Prostate gland (tissue), 2 donors: Measurements from ENCODE around the gene SLC5A10.
"Not testable (repeated sequence)": the region's sequence is repeated elsewhere in the genome, so short reads cannot be mapped to it uniquely, and the experiment has no call there.

Experiments
- POLR2A ChIP-seq: fragments of 450-650 bp; IDR thresholded peaks from one replicate; pipeline ENCODE4 v1.6.1; 2016; ENCODE audit warnings: antibody characterized with exemption, mild to moderate bottlenecking
- POLR2AphosphoS5 ChIP-seq: sonication (generic); formaldehyde crosslinking; IDR thresholded peaks from one replicate; pipeline ENCODE4 v1.6.1; 2017; ENCODE audit warnings: antibody characterized with exemption
- TF ChIP-seq, protein P1 (sequence below), 4 experiments: fragments of 200-600 bp in 2 of 4; fragments of 450-650 bp in 2 of 4; sonication (generic) in 2 of 4; IDR thresholded peaks; 1 replicate in 3 of 4; 2 replicates in 1 of 4; pipeline ENCODE4 v1.5.1; 2016 to 2019; ENCODE audit warnings: antibody characterized with exemption in 4 of 4, mild to moderate bottlenecking in 2 of 4, moderate library complexity in 2 of 4

DNA sequence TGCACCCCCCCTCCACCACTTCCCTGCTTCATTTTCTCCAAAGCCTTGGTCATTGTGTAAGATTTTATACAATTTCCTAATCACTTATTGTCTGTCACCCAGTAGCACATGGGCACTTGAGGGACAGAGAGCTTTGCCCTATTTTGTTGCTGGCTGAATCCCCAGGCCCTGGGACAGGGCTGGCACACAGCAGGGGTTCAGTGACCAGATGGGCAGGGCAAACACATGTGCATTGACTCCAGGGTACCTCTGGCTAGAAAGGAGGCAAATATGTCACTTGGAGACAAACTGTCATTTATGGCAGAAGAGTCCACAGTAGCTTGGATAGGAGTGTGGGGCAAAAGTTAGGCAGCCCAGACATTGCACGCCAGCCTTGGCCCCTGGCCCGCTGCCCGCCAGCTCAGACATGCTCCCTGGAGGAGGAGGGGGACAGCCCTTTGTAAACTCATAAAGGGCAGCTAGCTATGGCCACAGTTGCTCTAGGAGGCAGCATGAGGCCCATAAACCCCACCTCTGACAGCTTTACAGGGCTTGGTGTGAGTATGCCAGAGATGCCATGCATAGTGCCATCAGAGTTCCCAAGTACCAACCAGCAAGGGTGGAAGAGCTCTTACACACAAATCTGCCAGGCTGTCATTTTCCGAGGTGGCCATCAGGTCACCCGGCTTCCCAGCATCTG lies 78.9 kb downstream of the SLC5A10 start:
- TF ChIP-seq POLR2A, POLR2AphosphoS5: not testable (repeated sequence)
- TF ChIP-seq, protein P1, sequence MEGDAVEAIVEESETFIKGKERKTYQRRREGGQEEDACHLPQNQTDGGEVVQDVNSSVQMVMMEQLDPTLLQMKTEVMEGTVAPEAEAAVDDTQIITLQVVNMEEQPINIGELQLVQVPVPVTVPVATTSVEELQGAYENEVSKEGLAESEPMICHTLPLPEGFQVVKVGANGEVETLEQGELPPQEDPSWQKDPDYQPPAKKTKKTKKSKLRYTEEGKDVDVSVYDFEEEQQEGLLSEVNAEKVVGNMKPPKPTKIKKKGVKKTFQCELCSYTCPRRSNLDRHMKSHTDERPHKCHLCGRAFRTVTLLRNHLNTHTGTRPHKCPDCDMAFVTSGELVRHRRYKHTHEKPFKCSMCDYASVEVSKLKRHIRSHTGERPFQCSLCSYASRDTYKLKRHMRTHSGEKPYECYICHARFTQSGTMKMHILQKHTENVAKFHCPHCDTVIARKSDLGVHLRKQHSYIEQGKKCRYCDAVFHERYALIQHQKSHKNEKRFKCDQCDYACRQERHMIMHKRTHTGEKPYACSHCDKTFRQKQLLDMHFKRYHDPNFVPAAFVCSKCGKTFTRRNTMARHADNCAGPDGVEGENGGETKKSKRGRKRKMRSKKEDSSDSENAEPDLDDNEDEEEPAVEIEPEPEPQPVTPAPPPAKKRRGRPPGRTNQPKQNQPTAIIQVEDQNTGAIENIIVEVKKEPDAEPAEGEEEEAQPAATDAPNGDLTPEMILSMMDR (IDR thresholded peaks at IDR 0.05): not testable (repeated sequence)
